WERI-Rb-1 (cell line): ENCODE results near the gene KDSR.

Source experiments
- DNase-seq: peaks from one replicate; pipeline ENCODE4 v3.0.0-alpha.2; 2020
- H3K27ac ChIP-seq: fragments of 250-450 bp; sonication (Bioruptor Pico); 2 replicates; pipeline ENCODE4 v1.5.1; 2020; ENCODE audit warnings: mild to moderate bottlenecking, moderate library complexity
- H3K27me3 ChIP-seq: fragments of 250-450 bp; sonication (Bioruptor Pico); 2 replicates; pipeline ENCODE4 v1.5.1; 2021; ENCODE audit warnings: mild to moderate bottlenecking, low read depth, moderate library complexity; ENCODE audit not compliant: insufficient read depth, severe bottlenecking
- H3K36me3 ChIP-seq: fragments of 250-450 bp; sonication (Bioruptor Pico); 2 replicates; pipeline ENCODE4 v1.5.1; 2020; ENCODE audit warnings: mild to moderate bottlenecking, moderate library complexity
- H3K4me3 ChIP-seq: 2 replicates; pipeline ENCODE4 v1.5.1; 2011; ENCODE audit warnings: low read depth, mild to moderate bottlenecking, control low read depth, low read length
- H3K9me3 ChIP-seq: fragments of 250-450 bp; sonication (Bioruptor Pico); 2 replicates; pipeline ENCODE4 v1.5.1; 2021; ENCODE audit warnings: mild to moderate bottlenecking, moderate library complexity; ENCODE audit not compliant: severe bottlenecking
- CTCF ChIP-seq: IDR thresholded peaks from 2 replicates; pipeline ENCODE4 v1.5.1; 2011; ENCODE audit warnings: low read depth, mild to moderate bottlenecking, control low read depth, inconsistent platforms, low read length

The KDSR gene

GRCh38 chr18:63348508-63349136 is 18.4 kb downstream of the KDSR start:
- Histone ChIP-seq H3K4me3 (no peak overlapping the region), H3K36me3 (peaks cover 92% of the 10 kb centered on the region)
- TF ChIP-seq CTCF: no peak

GRCh38 chr18:63346480-63347183 is 20.4 kb downstream of the KDSR start:
- H3K27me3 ChIP-seq: no peaks in the 10 kb centered on the region
- TF ChIP-seq CTCF: no peak
- H3K36me3 ChIP-seq: peaks cover 92% of the 10 kb centered on the region
- H3K9me3 ChIP-seq: no peaks in the 10 kb centered on the region
- H3K4me3 ChIP-seq: no peak overlapping the region
- no peak for DNase-seq
- no peak overlapping the region for H3K27ac ChIP-seq

More at GRCh38 chr18:63348508-63349136, 18.4 kb downstream of the KDSR start:
- no peaks in the 10 kb centered on the region for H3K27me3 ChIP-seq
- DNase-seq: no peak
- H3K9me3 ChIP-seq: no peaks in the 10 kb centered on the region
- no peak overlapping the region for H3K27ac ChIP-seq

GRCh38 chr18:63346031-63346430 is 21.0 kb downstream of the KDSR start:
- Histone ChIP-seq H3K4me3 (no peak overlapping the region), H3K27ac (no peak overlapping the region), H3K9me3 (no peaks in the 10 kb centered on the region), H3K27me3 (no peaks in the 10 kb centered on the region), H3K36me3 (peaks cover 89% of the 10 kb centered on the region)
- no peak for DNase-seq
- TF ChIP-seq CTCF: no peak

GRCh38 chr18:63344918-63345317 is 22.1 kb downstream of the KDSR start:
- TF ChIP-seq CTCF: no peak
- H3K27me3 ChIP-seq: no peaks in the 10 kb centered on the region
- H3K27ac ChIP-seq: no peak overlapping the region
- peaks cover 89% of the 10 kb centered on the region for H3K36me3 ChIP-seq
- H3K9me3 ChIP-seq: no peaks in the 10 kb centered on the region
- H3K4me3 ChIP-seq: no peak overlapping the region
- DNase-seq: no peak

- H3K27ac ChIP-seq: no peak overlapping the region
- H3K36me3 ChIP-seq: peaks cover 83% of the 10 kb centered on the region
These were observed 22.7 kb downstream of the KDSR start for GRCh38 chr18:63344263-63344662.

More at GRCh38 chr18:63344263-63344662, 22.7 kb downstream of the KDSR start:
- H3K27me3 ChIP-seq: no peaks in the 10 kb centered on the region
- H3K9me3 ChIP-seq: no peaks in the 10 kb centered on the region
- TF ChIP-seq CTCF: no peak
- no peak for DNase-seq
- no peak overlapping the region for H3K4me3 ChIP-seq
